ENCODE results near the gene KRTAP2-1. TPM values are rescaled to one million over a fixed set of nuclear protein-coding genes. Genes with fewer than 3 reads are reported as not detected.
"Not testable (repeated sequence)": the region's sequence is repeated elsewhere in the genome, so short reads cannot be mapped to it uniquely, and the experiment has no call there.

Gene KRTAP2-1
- total RNA-seq = not detected

- H3K27ac Mint-ChIP-seq; DNase-seq; H3K4me3 Mint-ChIP-seq; H3K36me3 Mint-ChIP-seq (ENCODE audit: low read depth); H3K9me3 Mint-ChIP-seq; CTCF ChIA-PET; POLR2A ChIA-PET; H3K4me1 Mint-ChIP-seq: not testable (repeated sequence)
- H3K27me3 Mint-ChIP-seq = peaks cover 16% of the 10 kb centered on the region
Measured at GRCh38 chr17:41046735-41047465, at the start of gene KRTAP2-1. TSS of gene KRTAP2-1 (minus strand) at chr17:41047316. CDS start at chr17:41047267, 49 bp downstream.

- Mint-ChIP-seq H3K4me3 (no peak overlapping the region), H3K27ac (no peak overlapping the region), H3K9me3 (peaks cover 3% of the 10 kb centered on the region), H3K36me3 (ENCODE audit: low read depth) (no peaks in the 10 kb centered on the region), H3K4me1 (peaks cover 3% of the 10 kb centered on the region), H3K27me3 (peaks cover 2% of the 10 kb centered on the region)
- CTCF ChIA-PET = no interaction called here
- POLR2A ChIA-PET = no interaction called here
- no peak for DNase-seq
Measured at GRCh38 chr17:41096055-41096454, 48.9 kb upstream of the KRTAP2-1 start.

GRCh38 chr17:41088760-41089352 is 41.7 kb upstream of the KRTAP2-1 start:
- H3K27me3 Mint-ChIP-seq; DNase-seq; H3K4me1 Mint-ChIP-seq; H3K4me3 Mint-ChIP-seq; H3K27ac Mint-ChIP-seq; CTCF ChIA-PET; H3K9me3 Mint-ChIP-seq; POLR2A ChIA-PET; H3K36me3 Mint-ChIP-seq (ENCODE audit: low read depth): not testable (repeated sequence)

- H3K4me1 Mint-ChIP-seq = not testable (repeated sequence)
Measured at GRCh38 chr17:41084100-41084856, 37.2 kb upstream of the KRTAP2-1 start, which contains the start of gene KRTAP4-7. TSS of gene KRTAP4-7 (plus strand) at chr17:41084150. CDS start at chr17:41084207, 57 bp downstream.

GRCh38 chr17:41083427-41083826 is 36.3 kb upstream of the KRTAP2-1 start:
- H3K27ac Mint-ChIP-seq; POLR2A ChIA-PET; H3K36me3 Mint-ChIP-seq (ENCODE audit: low read depth); H3K4me3 Mint-ChIP-seq; DNase-seq; CTCF ChIA-PET; H3K4me1 Mint-ChIP-seq; H3K9me3 Mint-ChIP-seq; H3K27me3 Mint-ChIP-seq: not testable (repeated sequence)

More at GRCh38 chr17:41084100-41084856, 37.2 kb upstream of the KRTAP2-1 start, which contains the start of gene KRTAP4-7:
- CTCF ChIA-PET; H3K27ac Mint-ChIP-seq; H3K27me3 Mint-ChIP-seq; H3K36me3 Mint-ChIP-seq (ENCODE audit: low read depth); H3K9me3 Mint-ChIP-seq; DNase-seq; POLR2A ChIA-PET; H3K4me3 Mint-ChIP-seq: not testable (repeated sequence)

- no peaks in the 10 kb centered on the region for H3K36me3 Mint-ChIP-seq (ENCODE audit: low read depth)
- no peaks in the 10 kb centered on the region for H3K4me1 Mint-ChIP-seq
- no peak overlapping the region for H3K27ac Mint-ChIP-seq
- H3K9me3 Mint-ChIP-seq = no peaks in the 10 kb centered on the region
- ChIA-PET POLR2A (no interaction called here), CTCF (no interaction called here)
- H3K4me3 Mint-ChIP-seq = no peak overlapping the region
- H3K27me3 Mint-ChIP-seq = peaks cover 10% of the 10 kb centered on the region
- DNase-seq = no peak
Measured at GRCh38 chr17:41082626-41083025, 35.5 kb upstream of the KRTAP2-1 start.

GRCh38 chr17:41076788-41077187 is 29.7 kb upstream of the KRTAP2-1 start:
- H3K9me3 Mint-ChIP-seq = no peaks in the 10 kb centered on the region
- no peaks in the 10 kb centered on the region for H3K4me1 Mint-ChIP-seq
- H3K36me3 Mint-ChIP-seq (ENCODE audit: low read depth) = no peaks in the 10 kb centered on the region
- H3K4me3 Mint-ChIP-seq = no peak overlapping the region
- H3K27ac Mint-ChIP-seq = no peak overlapping the region
- CTCF ChIA-PET = no interaction called here
- POLR2A ChIA-PET = no interaction called here
- no peak for DNase-seq
- peaks cover 20% of the 10 kb centered on the region for H3K27me3 Mint-ChIP-seq

- H3K36me3 Mint-ChIP-seq (ENCODE audit: low read depth) = no peaks in the 10 kb centered on the region
- ChIA-PET POLR2A (no interaction called here), CTCF (no interaction called here)
- DNase-seq = no peak
- no peaks in the 10 kb centered on the region for H3K4me1 Mint-ChIP-seq
- H3K9me3 Mint-ChIP-seq = no peaks in the 10 kb centered on the region
- H3K27ac Mint-ChIP-seq = no peak overlapping the region
- H3K27me3 Mint-ChIP-seq = peaks cover 19% of the 10 kb centered on the region
- no peak overlapping the region for H3K4me3 Mint-ChIP-seq
Measured at GRCh38 chr17:41073676-41074075, 26.6 kb upstream of the KRTAP2-1 start.

GRCh38 chr17:41071606-41072360 is 24.7 kb upstream of the KRTAP2-1 start:
- POLR2A ChIA-PET = no interaction called here
- Mint-ChIP-seq H3K36me3 (ENCODE audit: low read depth) (no peaks in the 10 kb centered on the region), H3K4me1 (no peaks in the 10 kb centered on the region), H3K27ac (no peak overlapping the region), H3K4me3 (no peak overlapping the region), H3K9me3 (no peaks in the 10 kb centered on the region), H3K27me3 (peaks cover 15% of the 10 kb centered on the region)
- no peak for DNase-seq
- CTCF ChIA-PET = no interaction called here

GRCh38 chr17:41069031-41069430 is 21.9 kb upstream of the KRTAP2-1 start:
- H3K9me3 Mint-ChIP-seq = no peaks in the 10 kb centered on the region
- no peak overlapping the region for H3K27ac Mint-ChIP-seq
- POLR2A ChIA-PET = no interaction called here
- no peaks in the 10 kb centered on the region for H3K27me3 Mint-ChIP-seq
- no peak for DNase-seq
- H3K4me3 Mint-ChIP-seq = no peak overlapping the region
- H3K4me1 Mint-ChIP-seq = no peaks in the 10 kb centered on the region
- no peaks in the 10 kb centered on the region for H3K36me3 Mint-ChIP-seq (ENCODE audit: low read depth)
- CTCF ChIA-PET = no interaction called here

GRCh38 chr17:41067281-41067680 is 20.2 kb upstream of the KRTAP2-1 start:
- CTCF ChIA-PET = no interaction called here
- no peaks in the 10 kb centered on the region for H3K36me3 Mint-ChIP-seq (ENCODE audit: low read depth)

GRCh38 chr17:41065829-41066624 is 18.9 kb upstream of the KRTAP2-1 start, which contains the start of gene KRTAP2-4:
TSS of gene KRTAP2-4 (minus strand) at chr17:41065879. CDS start at chr17:41065845, 34 bp downstream.
- ChIA-PET CTCF (no interaction called here), POLR2A (no interaction called here)
- Mint-ChIP-seq H3K27ac (no peak within 1 kb of the TSS), H3K27me3 (peaks cover 11% of the 10 kb centered on the region), H3K36me3 (ENCODE audit: low read depth) (no peaks in the 10 kb centered on the region), H3K4me3 (no peak within 1 kb of the TSS), H3K4me1 (no peaks in the 10 kb centered on the region), H3K9me3 (no peaks in the 10 kb centered on the region)
- DNase-seq = no peak

More at GRCh38 chr17:41067281-41067680, 20.2 kb upstream of the KRTAP2-1 start:
- POLR2A ChIA-PET = no interaction called here
- Mint-ChIP-seq H3K4me3 (no peak overlapping the region), H3K27ac (no peak overlapping the region), H3K4me1 (no peaks in the 10 kb centered on the region), H3K27me3 (peaks cover 2% of the 10 kb centered on the region), H3K9me3 (no peaks in the 10 kb centered on the region)
- no peak for DNase-seq

Measured in activated CD4-positive, alpha-beta T cell treated with anti-CD3 and anti-CD28 coated beads, Interleukin-2, amount 10 ng/mL, durations not matched to agents 7 days and 5 days (primary cell).